ENCODE data around the gene IGSF9. TPM values are rescaled to one million over a fixed set of nuclear protein-coding genes. Genes with fewer than 3 reads are reported as not detected.

The IGSF9 gene
- total and polyA plus RNA-seq, 2 experiments from 2014 or later = 10.3 to 27.6 TPM

- 0 out of 2 replicates have a peak overlapping the region, but pooled peaks have one; percentile 52 for H2AFZ ChIP-seq
- H3K79me2 ChIP-seq (replicated peaks; ENCODE audit: insufficient read depth) = no peaks in the 10 kb centered on the region
- no peaks in the 10 kb centered on the region; the same call in 1 of the 2 replicates for H3K36me3 ChIP-seq (ENCODE audit: insufficient read depth)
- no peak for TF ChIP-seq ZNF114 (CRISPR knock-in tag; IDR thresholded peaks at IDR 0.05)
- peak in 1 of 2 experiments; percentile 54; a peak in 3 of 4 replicates for TF ChIP-seq CTCF (conservative IDR thresholded peaks at IDR 0.05; ENCODE audit: low read depth in 2 of 2)
- TF ChIP-seq EZH2phosphoT487 (IDR thresholded peaks at IDR 0.05; ENCODE audit: unreplicated experiment) = no peak
- TF ChIP-seq ZNF462 (CRISPR knock-in tag; IDR thresholded peaks at IDR 0.05) = no peak
- no peak for TF ChIP-seq REST (IDR thresholded peaks at IDR 0.05; ENCODE audit: unreplicated experiment)
- H3K4me2 ChIP-seq = no peak overlapping the region
- Mint-ChIP-seq H3K36me3 (ENCODE audit: low read depth) (no peaks in the 10 kb centered on the region), H3K9me3 (no peaks in the 10 kb centered on the region; the same call in 2 of the 3 replicates), H3K27ac (no peak overlapping the region), H3K27me3 (ENCODE audit: insufficient read depth, low read depth, poor library complexity) (peaks cover 2% of the 10 kb centered on the region), H3K4me3 (no peak overlapping the region), H3K4me1 (peaks cover 9% of the 10 kb centered on the region)
- H3K27me3 ChIP-seq (ENCODE audit: insufficient read depth) = no peaks in the 10 kb centered on the region
- no peak overlapping the region for H3K27ac ChIP-seq (ENCODE audit: low read depth)
- no peaks in the 10 kb centered on the region for H3K4me1 ChIP-seq (ENCODE audit: insufficient read depth)
- peak; percentile 44 for DNase-seq (ENCODE audit: low spot score)
- no peaks in the 10 kb centered on the region for H4K20me1 ChIP-seq (replicated peaks; ENCODE audit: insufficient read depth)
- no peak; the same call in 1 of the 3 replicates for ATAC-seq
- no peaks in the 10 kb centered on the region for H3K9me2 ChIP-seq (ENCODE audit: insufficient read depth)
- no peaks in the 10 kb centered on the region for H3F3A ChIP-seq (replicated peaks; ENCODE audit: low read depth)
- no peak overlapping the region for H3K4me3 ChIP-seq
These were observed 52.5 kb downstream of the IGSF9 start for GRCh38 chr1:159892944-159893343.
